Measurements from ENCODE around the gene VHLL.

DNA sequence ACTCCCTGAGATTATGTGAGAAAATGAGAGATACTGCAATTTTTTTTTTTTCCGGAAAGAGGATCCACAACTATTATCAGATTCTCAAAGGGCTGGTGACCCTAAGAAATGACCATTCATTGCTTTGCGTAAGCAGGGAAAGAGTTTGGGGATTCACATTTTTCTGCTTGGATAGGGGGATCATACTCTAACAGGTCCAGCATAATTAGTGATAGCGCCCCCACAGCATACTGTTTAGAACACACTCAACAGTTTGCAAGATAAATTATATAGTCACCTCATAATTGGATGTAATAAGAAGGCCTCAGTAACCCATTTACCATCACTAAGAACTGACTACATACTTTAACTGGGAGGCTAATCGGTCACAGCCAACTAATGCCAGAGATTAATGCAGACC is 37.1 kb upstream of the VHLL start:
- TF ChIP-seq, protein P1, sequence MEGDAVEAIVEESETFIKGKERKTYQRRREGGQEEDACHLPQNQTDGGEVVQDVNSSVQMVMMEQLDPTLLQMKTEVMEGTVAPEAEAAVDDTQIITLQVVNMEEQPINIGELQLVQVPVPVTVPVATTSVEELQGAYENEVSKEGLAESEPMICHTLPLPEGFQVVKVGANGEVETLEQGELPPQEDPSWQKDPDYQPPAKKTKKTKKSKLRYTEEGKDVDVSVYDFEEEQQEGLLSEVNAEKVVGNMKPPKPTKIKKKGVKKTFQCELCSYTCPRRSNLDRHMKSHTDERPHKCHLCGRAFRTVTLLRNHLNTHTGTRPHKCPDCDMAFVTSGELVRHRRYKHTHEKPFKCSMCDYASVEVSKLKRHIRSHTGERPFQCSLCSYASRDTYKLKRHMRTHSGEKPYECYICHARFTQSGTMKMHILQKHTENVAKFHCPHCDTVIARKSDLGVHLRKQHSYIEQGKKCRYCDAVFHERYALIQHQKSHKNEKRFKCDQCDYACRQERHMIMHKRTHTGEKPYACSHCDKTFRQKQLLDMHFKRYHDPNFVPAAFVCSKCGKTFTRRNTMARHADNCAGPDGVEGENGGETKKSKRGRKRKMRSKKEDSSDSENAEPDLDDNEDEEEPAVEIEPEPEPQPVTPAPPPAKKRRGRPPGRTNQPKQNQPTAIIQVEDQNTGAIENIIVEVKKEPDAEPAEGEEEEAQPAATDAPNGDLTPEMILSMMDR (IDR thresholded peaks at IDR 0.05), result no peak
- TF ChIP-seq POLR2A (IDR thresholded peaks at IDR 0.05), result no peak
